CD14-positive monocyte (primary cell): ENCODE results near the gene PTPRN2. TPM values are rescaled to one million over a fixed set of nuclear protein-coding genes. Genes with fewer than 3 reads are reported as not detected.

Source experiments
- DNase-seq, 3 donors: peaks; one replicate each; pipeline ENCODE4 v3.0.0-alpha.2; 2011 to 2022
- H2AFZ ChIP-seq: 2 replicates; pipeline ENCODE4 v1.6.0; 2012; ENCODE audit warnings: mild to moderate bottlenecking, low read depth, low read length, inconsistent platforms; ENCODE audit not compliant: insufficient read depth, poor library complexity, severe bottlenecking
- H3K27ac ChIP-seq, 2 donors: 1 replicate in 1 of 2; 2 replicates in 1 of 2; pipeline ENCODE4 v1.5.1; 2012 to 2013; ENCODE audit warnings: low read length in 2 of 2, control low read depth in 1 of 2, inconsistent platforms in 1 of 2, low read depth in 1 of 2, mild to moderate bottlenecking in 1 of 2
- H3K27me3 ChIP-seq, 2 donors: one replicate each; pipeline versions ENCODE4 v1.6.0 to v1.6.1; 2011 to 2013; ENCODE audit warnings: low read length in 2 of 2; ENCODE audit not compliant: control insufficient read depth in 2 of 2, insufficient read depth in 2 of 2
- H3K36me3 ChIP-seq, 2 donors: replicated peaks in 1 of 2; 1 replicate in 1 of 2; 2 replicates in 1 of 2; pipeline versions ENCODE4 v1.5.1 to v1.6.1; 2012 to 2013; ENCODE audit warnings: low read length in 2 of 2, control low read depth in 1 of 2, inconsistent platforms in 1 of 2, mild to moderate bottlenecking in 1 of 2; ENCODE audit not compliant: insufficient read depth in 2 of 2, control insufficient read depth in 1 of 2
- H3K4me1 ChIP-seq, 2 donors: 1 replicate in 1 of 2; 2 replicates in 1 of 2; pipeline versions ENCODE4 v1.5.1 to v1.6.1; 2012 to 2013; ENCODE audit warnings: low read length in 2 of 2, control low read depth in 1 of 2, inconsistent platforms in 1 of 2, mild to moderate bottlenecking in 1 of 2, moderate library complexity in 1 of 2; ENCODE audit not compliant: insufficient read depth in 2 of 2, control insufficient read depth in 1 of 2
- H3K4me2 ChIP-seq: replicated peaks from 2 replicates; pipeline ENCODE3; 2012; ENCODE audit warnings: low read length, moderate library complexity, mild to moderate bottlenecking; ENCODE audit not compliant: poor library complexity, severe bottlenecking; ENCODE audit errors: extremely low read depth
- H3K4me3 ChIP-seq, 3 experiments: fragments of 200-600 bp in 1 of 3; sonication (generic) in 1 of 3; replicated peaks in 1 of 3; 1 replicate in 2 of 3; 2 replicates in 1 of 3; pipeline ENCODE4 v1.5.1; 2011 to 2013; ENCODE audit warnings: low read length in 3 of 3, mild to moderate bottlenecking in 3 of 3, control low read depth in 2 of 3, low read depth in 2 of 3, inconsistent platforms in 1 of 3, moderate library complexity in 1 of 3
- H3K79me2 ChIP-seq: 2 replicates; pipeline ENCODE4 v1.6.0; 2012; ENCODE audit warnings: mild to moderate bottlenecking, control low read depth, inconsistent platforms, low read length, moderate library complexity; ENCODE audit not compliant: insufficient read depth
- H3K9ac ChIP-seq: 2 replicates; pipeline ENCODE4 v1.6.0; 2017; ENCODE audit warnings: low read length, mild to moderate bottlenecking; ENCODE audit not compliant: insufficient read depth, poor library complexity, severe bottlenecking
- H3K9me3 ChIP-seq, 2 donors: replicated peaks in 1 of 2; 1 replicate in 1 of 2; 2 replicates in 1 of 2; pipeline versions ENCODE4 v1.5.1 to v1.6.1; 2012 to 2013; ENCODE audit warnings: low read length in 2 of 2, control low read depth in 1 of 2; ENCODE audit not compliant: control insufficient read depth in 1 of 2, insufficient read depth in 1 of 2
- H4K20me1 ChIP-seq: 2 replicates; pipeline ENCODE4 v1.6.0; 2012; ENCODE audit warnings: mild to moderate bottlenecking, low read length, control low read depth, moderate library complexity; ENCODE audit not compliant: insufficient read depth
- H3K27ac Mint-ChIP-seq, 7 donors: one replicate each; pipeline ENCODE4 v1.8.0; 2020; ENCODE audit warnings: mild to moderate bottlenecking in 7 of 7, mixed read lengths in 7 of 7, moderate library complexity in 6 of 7, inconsistent platforms in 2 of 7
- H3K27me3 Mint-ChIP-seq, 3 donors: one replicate each; pipeline ENCODE4 v1.8.0; 2021 to 2022; ENCODE audit warnings: low read depth in 3 of 3, mild to moderate bottlenecking in 3 of 3, mixed read lengths in 3 of 3, moderate library complexity in 3 of 3, inconsistent platforms in 1 of 3
- H3K36me3 Mint-ChIP-seq, 2 donors: one replicate each; pipeline ENCODE4 v1.8.0; 2020; ENCODE audit warnings: mixed read lengths in 2 of 2, inconsistent platforms in 1 of 2, mild to moderate bottlenecking in 1 of 2
- H3K4me1 Mint-ChIP-seq: one replicate; pipeline ENCODE4 v1.8.0; 2020; ENCODE audit warnings: mild to moderate bottlenecking, mixed read lengths
- H3K4me3 Mint-ChIP-seq, 2 donors: one replicate each; pipeline ENCODE4 v1.8.0; 2020; ENCODE audit warnings: mild to moderate bottlenecking in 2 of 2, mixed read lengths in 2 of 2, moderate library complexity in 1 of 2
- H3K9me3 Mint-ChIP-seq, 7 donors: one replicate each; pipeline ENCODE4 v1.8.0; 2020 to 2022; ENCODE audit warnings: mixed read lengths in 7 of 7, mild to moderate bottlenecking in 6 of 7, moderate library complexity in 6 of 7, inconsistent platforms in 2 of 7
- CTCF ChIP-seq: fragments of 200-600 bp; IDR thresholded peaks from one replicate; pipeline ENCODE4 v1.8.0; 2022; ENCODE audit warnings: antibody characterized with exemption, mild to moderate bottlenecking
- WGBS: methylation state at CpG from one replicate; pipeline ENCODE4 v1.1.5; 2013; ENCODE audit warnings: missing lambda C conversion rate; ENCODE audit not compliant: insufficient coverage; 5-methylcytosine and 5-hydroxymethylcytosine counted together
- intact Hi-C, 2 donors: fragments of 100-400 bp; cut with micrococcal nuclease; formaldehyde crosslinking; loops; one replicate each; pipeline versions ENCODE4 v1.15.0 to v1.15.1; 2023
- polyA plus RNA-seq, 3 donors: library from polyadenylated mRNA; depleted of rRNA in 1 of 3; unstranded in 2 of 3; stranded (reverse) in 1 of 3; fragments of 300-500 nt in 2 of 3; fragments of >200 nt in 1 of 3; fragmentation: Illumina TruSeq in 2 of 3; gene quantifications; 1 replicate in 2 of 3; 2 replicates in 1 of 3; pipeline ENCODE4 v1.2.3, GENCODE V29; 2012 to 2021

PTPRN2 gene
- polyA plus RNA-seq, 3 donors: 0.25 to 1.4 (median 0.97) TPM

GRCh38 chr7:157930926-157931466, 656.6 kb downstream of the PTPRN2 start:
- WGBS: 75% methylated on average over 12 of the region's 13 CpGs

DNA sequence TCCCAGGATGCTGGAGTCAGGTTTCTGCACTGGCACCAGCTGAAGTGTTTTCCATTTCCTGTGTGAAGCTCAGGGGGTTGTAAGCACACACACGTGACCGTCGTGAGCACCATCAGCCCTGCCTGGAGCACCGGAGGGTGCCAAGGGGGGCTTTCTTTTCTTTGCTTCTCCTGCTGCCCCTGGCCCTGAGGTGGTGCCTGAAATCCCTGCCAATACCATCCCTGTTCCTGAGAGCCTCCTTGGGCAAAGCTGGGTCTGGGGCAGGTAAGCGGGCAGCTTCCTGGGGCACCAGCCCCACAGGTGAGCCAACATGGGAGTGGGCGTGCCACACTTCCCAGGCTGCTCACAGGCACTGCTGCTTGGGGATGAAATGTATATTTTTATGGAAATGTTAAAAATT, 657.2 kb downstream of the PTPRN2 start:
- Mint-ChIP-seq H3K4me3 (no peak overlapping the region), H3K27me3 (peaks cover 2 to 6% (median 3%) of the 10 kb centered on the region in 3 donors), H3K27ac (no peak overlapping the region), H3K9me3 (peaks cover 19 to 37% (median 31%) of the 10 kb centered on the region in 7 donors), H3K36me3 (no peaks in the 10 kb centered on the region), H3K4me1 (no peaks in the 10 kb centered on the region)
- peaks cover 31 to 44% of the 10 kb centered on the region in 2 donors for H3K9me3 ChIP-seq
- no peaks in the 10 kb centered on the region for H3K27me3 ChIP-seq
- H3K27ac ChIP-seq: no peak overlapping the region
- H3K4me3 ChIP-seq: no peak overlapping the region
- H3K79me2 ChIP-seq: no peaks in the 10 kb centered on the region
- WGBS: 60% methylated on average over 2 of the region's 6 CpGs
- intact Hi-C loops: no loop called here
- no peaks in the 10 kb centered on the region for H3K36me3 ChIP-seq
- DNase-seq: no peak
- TF ChIP-seq CTCF: no peak
- no peaks in the 10 kb centered on the region for H3K4me1 ChIP-seq
- H3K9ac ChIP-seq: no peak overlapping the region
- H3K4me2 ChIP-seq: no peak overlapping the region
- H2AFZ ChIP-seq: no peak overlapping the region
- no peaks in the 10 kb centered on the region for H4K20me1 ChIP-seq

More at GRCh38 chr7:157930926-157931466, 656.6 kb downstream of the PTPRN2 start:
- no peak for DNase-seq
- Histone ChIP-seq H3K4me2 (no peak overlapping the region), H3K9me3 (peaks cover 35 to 48% of the 10 kb centered on the region in 2 donors), H3K4me3 (no peak overlapping the region), H3K79me2 (no peaks in the 10 kb centered on the region), H4K20me1 (no peaks in the 10 kb centered on the region), H2AFZ (no peak overlapping the region), H3K4me1 (no peaks in the 10 kb centered on the region), H3K27me3 (no peaks in the 10 kb centered on the region), H3K36me3 (no peaks in the 10 kb centered on the region), H3K9ac (no peak overlapping the region), H3K27ac (no peak overlapping the region)
- peaks cover 2 to 5% (median 3%) of the 10 kb centered on the region in 3 donors for H3K27me3 Mint-ChIP-seq
- no peak overlapping the region for H3K27ac Mint-ChIP-seq
- no peak overlapping the region for H3K4me3 Mint-ChIP-seq
- TF ChIP-seq CTCF: no peak
- no peaks in the 10 kb centered on the region for H3K36me3 Mint-ChIP-seq
- intact Hi-C loops: no loop called here
- H3K4me1 Mint-ChIP-seq: no peaks in the 10 kb centered on the region
- peaks cover 19 to 39% (median 31%) of the 10 kb centered on the region in 7 donors for H3K9me3 Mint-ChIP-seq
